Peyer's patch (tissue), 4 donors: ENCODE results near the gene AK8.

Experiments used
- POLR2A ChIP-seq, 2 donors: fragments of 450-650 bp; IDR thresholded peaks; one replicate each; pipeline ENCODE4 v1.5.1; 2017; ENCODE audit warnings: antibody characterized with exemption in 2 of 2, mild to moderate bottlenecking in 2 of 2, moderate library complexity in 2 of 2
- TF ChIP-seq, protein P1 (sequence below), 6 experiments: fragments of 450-650 bp in 4 of 6; fragments of 200-600 bp in 2 of 6; sonication (generic) in 1 of 6; IDR thresholded peaks; one replicate each; pipeline ENCODE4 v1.5.1; 2017 to 2019; ENCODE audit warnings: antibody characterized with exemption in 6 of 6, mild to moderate bottlenecking in 3 of 6, moderate library complexity in 1 of 6

- TF ChIP-seq, protein P1, sequence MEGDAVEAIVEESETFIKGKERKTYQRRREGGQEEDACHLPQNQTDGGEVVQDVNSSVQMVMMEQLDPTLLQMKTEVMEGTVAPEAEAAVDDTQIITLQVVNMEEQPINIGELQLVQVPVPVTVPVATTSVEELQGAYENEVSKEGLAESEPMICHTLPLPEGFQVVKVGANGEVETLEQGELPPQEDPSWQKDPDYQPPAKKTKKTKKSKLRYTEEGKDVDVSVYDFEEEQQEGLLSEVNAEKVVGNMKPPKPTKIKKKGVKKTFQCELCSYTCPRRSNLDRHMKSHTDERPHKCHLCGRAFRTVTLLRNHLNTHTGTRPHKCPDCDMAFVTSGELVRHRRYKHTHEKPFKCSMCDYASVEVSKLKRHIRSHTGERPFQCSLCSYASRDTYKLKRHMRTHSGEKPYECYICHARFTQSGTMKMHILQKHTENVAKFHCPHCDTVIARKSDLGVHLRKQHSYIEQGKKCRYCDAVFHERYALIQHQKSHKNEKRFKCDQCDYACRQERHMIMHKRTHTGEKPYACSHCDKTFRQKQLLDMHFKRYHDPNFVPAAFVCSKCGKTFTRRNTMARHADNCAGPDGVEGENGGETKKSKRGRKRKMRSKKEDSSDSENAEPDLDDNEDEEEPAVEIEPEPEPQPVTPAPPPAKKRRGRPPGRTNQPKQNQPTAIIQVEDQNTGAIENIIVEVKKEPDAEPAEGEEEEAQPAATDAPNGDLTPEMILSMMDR (IDR thresholded peaks at IDR 0.05), result no peak
- TF ChIP-seq POLR2A (IDR thresholded peaks at IDR 0.05), result no peak
These were observed 8.8 kb downstream of the AK8 start for GRCh38 chr9:132869266-132869665.
